ENCODE measurements around the gene OR6C70. TPM values are rescaled to one million over a fixed set of nuclear protein-coding genes. Genes with fewer than 3 reads are reported as not detected.
A peak's percentile ranks its signal among the peaks of the same experiment; 100 is the strongest.
"Not testable (repeated sequence)": the region's sequence is repeated elsewhere in the genome, so short reads cannot be mapped to it uniquely, and the experiment has no call there.

The OR6C70 gene
- total RNA-seq, 1 experiment from 2014 or later = not detected

DNA sequence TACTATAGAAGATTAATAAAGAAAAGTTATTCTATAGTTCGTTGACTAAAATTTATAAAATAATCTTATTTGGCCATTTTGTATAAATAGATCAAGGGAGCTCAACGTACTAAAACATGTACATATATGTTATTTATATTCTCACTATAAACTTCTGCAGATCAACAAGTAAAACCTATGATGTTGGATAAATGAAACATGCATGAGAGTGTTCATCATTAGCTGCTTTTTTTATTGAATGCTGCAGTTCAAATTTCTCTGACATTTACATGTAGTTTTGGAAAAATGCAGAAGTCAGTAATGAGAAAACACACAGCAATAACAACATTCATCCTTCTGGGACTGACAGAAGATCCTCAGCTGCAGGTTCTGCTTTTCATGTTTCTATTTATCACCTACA is 22.1 kb upstream of the OR6C70 start, which contains the start of gene OR6C68 (continued):
- TF ChIP-seq PRRX2 (CRISPR knock-in tag; IDR thresholded peaks at IDR 0.05) = no peak

DNA sequence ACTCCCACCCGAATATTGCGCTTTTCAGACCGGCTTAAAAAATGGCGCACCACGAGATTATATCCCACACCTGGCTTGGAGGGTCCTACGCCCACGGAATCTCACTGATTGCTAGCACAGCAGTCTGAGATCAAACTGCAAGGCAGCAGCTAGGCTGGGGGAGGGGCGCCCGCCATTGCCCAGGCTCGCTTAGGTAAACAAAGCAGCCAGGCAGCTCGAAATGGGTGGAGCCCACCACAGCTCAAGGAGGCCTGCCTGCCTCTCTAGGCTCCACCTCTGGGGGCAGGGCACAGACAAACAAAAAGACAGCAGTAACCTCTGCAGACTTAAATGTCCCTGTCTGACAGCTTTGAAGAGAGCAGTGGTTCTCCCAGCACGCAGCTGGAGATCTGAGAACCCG is 14.3 kb upstream of the OR6C70 start:
- H3K4me3 Mint-ChIP-seq = peak overlapping the region; percentile 73
- peaks cover 15% of the 10 kb centered on the region for H3K9me3 Mint-ChIP-seq
- CTCF ChIA-PET; POLR2A ChIA-PET; ATAC-seq; H3K27me3 Mint-ChIP-seq (ENCODE audit: low read depth); H3K36me3 Mint-ChIP-seq: not testable (repeated sequence)
- peak; percentile 69 for DNase-seq (ENCODE audit: low spot score)
- H3K4me1 Mint-ChIP-seq = peaks cover 12% of the 10 kb centered on the region
- peak overlapping the region; percentile 88; the same call in 1 of the 2 replicates for H3K27ac Mint-ChIP-seq

DNA sequence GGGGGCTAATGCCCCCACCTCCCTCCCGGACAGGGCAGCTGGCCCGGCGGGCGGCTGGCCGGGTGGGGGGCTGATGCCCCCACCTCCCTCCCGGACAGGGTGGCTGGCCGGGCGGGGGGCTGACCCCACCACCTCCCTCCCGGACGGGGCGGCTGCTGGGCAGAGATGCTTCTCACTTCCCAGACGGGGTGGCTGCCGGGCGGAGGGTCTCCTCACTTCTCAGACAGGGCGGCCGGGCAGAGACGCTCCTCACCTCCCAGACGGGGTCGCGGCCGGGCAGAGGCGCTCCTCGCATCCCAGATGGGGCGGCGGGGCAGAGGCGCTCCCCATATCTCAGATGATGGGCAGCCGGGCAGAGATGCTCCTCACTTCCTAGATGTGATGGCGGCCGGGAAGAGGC is 9.2 kb upstream of the OR6C70 start:
- H3K4me3 Mint-ChIP-seq; H3K27me3 Mint-ChIP-seq (ENCODE audit: low read depth); H3K27ac Mint-ChIP-seq; ATAC-seq; POLR2A ChIA-PET; DNase-seq (ENCODE audit: low spot score); CTCF ChIA-PET; H3K36me3 Mint-ChIP-seq: not testable (repeated sequence)
- peaks cover 12% of the 10 kb centered on the region for H3K4me1 Mint-ChIP-seq
- peaks cover 12% of the 10 kb centered on the region for H3K9me3 Mint-ChIP-seq

DNA sequence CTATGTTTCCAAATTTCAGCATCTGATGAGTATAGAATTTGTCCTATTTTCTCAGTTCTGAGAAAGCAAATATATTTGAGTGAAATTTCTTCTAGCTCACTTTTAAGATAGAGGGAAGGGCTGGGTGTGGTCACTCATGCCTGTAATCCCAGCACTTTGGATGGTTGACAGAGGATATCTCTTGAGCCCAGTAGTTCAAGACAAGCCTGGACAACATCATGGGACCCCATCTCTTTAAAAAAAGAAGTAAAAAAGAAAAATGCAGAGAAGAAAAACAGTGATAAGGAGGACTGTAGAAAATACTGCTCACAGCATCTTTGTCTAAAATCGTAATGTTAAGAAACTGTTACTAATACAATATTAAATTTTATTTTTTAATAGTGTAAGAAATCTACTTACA is 2.3 kb upstream of the OR6C70 start:
- POLR2A ChIA-PET = no interaction called here
- H3K4me1 Mint-ChIP-seq = peaks cover 9% of the 10 kb centered on the region
- TF ChIP-seq, protein P1, sequence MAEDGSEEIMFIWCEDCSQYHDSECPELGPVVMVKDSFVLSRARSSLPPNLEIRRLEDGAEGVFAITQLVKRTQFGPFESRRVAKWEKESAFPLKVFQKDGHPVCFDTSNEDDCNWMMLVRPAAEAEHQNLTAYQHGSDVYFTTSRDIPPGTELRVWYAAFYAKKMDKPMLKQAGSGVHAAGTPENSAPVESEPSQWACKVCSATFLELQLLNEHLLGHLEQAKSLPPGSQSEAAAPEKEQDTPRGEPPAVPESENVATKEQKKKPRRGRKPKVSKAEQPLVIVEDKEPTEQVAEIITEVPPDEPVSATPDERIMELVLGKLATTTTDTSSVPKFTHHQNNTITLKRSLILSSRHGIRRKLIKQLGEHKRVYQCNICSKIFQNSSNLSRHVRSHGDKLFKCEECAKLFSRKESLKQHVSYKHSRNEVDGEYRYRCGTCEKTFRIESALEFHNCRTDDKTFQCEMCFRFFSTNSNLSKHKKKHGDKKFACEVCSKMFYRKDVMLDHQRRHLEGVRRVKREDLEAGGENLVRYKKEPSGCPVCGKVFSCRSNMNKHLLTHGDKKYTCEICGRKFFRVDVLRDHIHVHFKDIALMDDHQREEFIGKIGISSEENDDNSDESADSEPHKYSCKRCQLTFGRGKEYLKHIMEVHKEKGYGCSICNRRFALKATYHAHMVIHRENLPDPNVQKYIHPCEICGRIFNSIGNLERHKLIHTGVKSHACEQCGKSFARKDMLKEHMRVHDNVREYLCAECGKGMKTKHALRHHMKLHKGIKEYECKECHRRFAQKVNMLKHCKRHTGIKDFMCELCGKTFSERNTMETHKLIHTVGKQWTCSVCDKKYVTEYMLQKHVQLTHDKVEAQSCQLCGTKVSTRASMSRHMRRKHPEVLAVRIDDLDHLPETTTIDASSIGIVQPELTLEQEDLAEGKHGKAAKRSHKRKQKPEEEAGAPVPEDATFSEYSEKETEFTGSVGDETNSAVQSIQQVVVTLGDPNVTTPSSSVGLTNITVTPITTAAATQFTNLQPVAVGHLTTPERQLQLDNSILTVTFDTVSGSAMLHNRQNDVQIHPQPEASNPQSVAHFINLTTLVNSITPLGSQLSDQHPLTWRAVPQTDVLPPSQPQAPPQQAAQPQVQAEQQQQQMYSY (CRISPR knock-in tag; IDR thresholded peaks at IDR 0.05) = no peak
- H3K36me3 Mint-ChIP-seq = no peaks in the 10 kb centered on the region
- H3K9me3 Mint-ChIP-seq = no peaks in the 10 kb centered on the region
- DNase-seq (ENCODE audit: low spot score) (no peak), ATAC-seq (no peak)
- CTCF ChIA-PET = no interaction called here
- no peaks in the 10 kb centered on the region for H3K27me3 Mint-ChIP-seq (ENCODE audit: low read depth)
- no peak overlapping the region for H3K4me3 Mint-ChIP-seq
- H3K27ac Mint-ChIP-seq = no peak overlapping the region

DNA sequence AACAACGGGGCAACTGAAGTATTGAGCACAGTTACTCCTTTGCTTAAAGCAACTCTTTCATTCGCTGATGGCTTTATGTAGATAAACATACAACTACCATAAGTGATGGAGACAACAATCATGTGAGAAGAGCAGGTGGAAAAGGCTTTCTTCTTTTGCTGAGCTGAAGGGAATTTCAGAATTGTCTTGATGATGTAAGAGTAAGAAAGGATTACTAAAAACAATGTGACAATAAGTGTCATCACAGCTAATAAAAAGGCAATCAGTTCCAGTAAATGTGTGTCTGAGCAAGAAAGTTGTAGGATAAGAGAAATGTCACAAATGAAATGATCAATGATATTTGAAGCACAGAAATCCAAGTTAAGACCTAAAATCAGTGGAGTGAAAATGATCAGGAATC is 647 bp downstream of the OR6C70 start:
- ChIA-PET POLR2A (no interaction called here), CTCF (no interaction called here)
- peaks cover 4% of the 10 kb centered on the region; the same call in 1 of the 2 replicates for H3K9me3 Mint-ChIP-seq
- DNase-seq (ENCODE audit: low spot score) (no peak), ATAC-seq (no peak)
- peaks cover 9% of the 10 kb centered on the region for H3K4me1 Mint-ChIP-seq
- H3K36me3 Mint-ChIP-seq = 0 out of 2 replicates have a peak, but pooled peaks cover 3% of the 10 kb centered on the region
- no peaks in the 10 kb centered on the region for H3K27me3 Mint-ChIP-seq (ENCODE audit: low read depth)
- H3K4me3 Mint-ChIP-seq = no peak overlapping the region
- no peak overlapping the region for H3K27ac Mint-ChIP-seq
- TF ChIP-seq, protein P2, sequence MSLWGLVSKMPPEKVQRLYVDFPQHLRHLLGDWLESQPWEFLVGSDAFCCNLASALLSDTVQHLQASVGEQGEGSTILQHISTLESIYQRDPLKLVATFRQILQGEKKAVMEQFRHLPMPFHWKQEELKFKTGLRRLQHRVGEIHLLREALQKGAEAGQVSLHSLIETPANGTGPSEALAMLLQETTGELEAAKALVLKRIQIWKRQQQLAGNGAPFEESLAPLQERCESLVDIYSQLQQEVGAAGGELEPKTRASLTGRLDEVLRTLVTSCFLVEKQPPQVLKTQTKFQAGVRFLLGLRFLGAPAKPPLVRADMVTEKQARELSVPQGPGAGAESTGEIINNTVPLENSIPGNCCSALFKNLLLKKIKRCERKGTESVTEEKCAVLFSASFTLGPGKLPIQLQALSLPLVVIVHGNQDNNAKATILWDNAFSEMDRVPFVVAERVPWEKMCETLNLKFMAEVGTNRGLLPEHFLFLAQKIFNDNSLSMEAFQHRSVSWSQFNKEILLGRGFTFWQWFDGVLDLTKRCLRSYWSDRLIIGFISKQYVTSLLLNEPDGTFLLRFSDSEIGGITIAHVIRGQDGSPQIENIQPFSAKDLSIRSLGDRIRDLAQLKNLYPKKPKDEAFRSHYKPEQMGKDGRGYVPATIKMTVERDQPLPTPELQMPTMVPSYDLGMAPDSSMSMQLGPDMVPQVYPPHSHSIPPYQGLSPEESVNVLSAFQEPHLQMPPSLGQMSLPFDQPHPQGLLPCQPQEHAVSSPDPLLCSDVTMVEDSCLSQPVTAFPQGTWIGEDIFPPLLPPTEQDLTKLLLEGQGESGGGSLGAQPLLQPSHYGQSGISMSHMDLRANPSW (CRISPR knock-in tag; conservative IDR thresholded peaks at IDR 0.05; ENCODE audit: low read depth) = no peak
- TF ChIP-seq, protein P3, sequence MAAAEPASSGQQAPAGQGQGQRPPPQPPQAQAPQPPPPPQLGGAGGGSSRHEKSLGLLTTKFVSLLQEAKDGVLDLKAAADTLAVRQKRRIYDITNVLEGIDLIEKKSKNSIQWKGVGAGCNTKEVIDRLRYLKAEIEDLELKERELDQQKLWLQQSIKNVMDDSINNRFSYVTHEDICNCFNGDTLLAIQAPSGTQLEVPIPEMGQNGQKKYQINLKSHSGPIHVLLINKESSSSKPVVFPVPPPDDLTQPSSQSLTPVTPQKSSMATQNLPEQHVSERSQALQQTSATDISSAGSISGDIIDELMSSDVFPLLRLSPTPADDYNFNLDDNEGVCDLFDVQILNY (CRISPR knock-in tag; IDR thresholded peaks at IDR 0.05) = no peak
- TF ChIP-seq, protein P4, sequence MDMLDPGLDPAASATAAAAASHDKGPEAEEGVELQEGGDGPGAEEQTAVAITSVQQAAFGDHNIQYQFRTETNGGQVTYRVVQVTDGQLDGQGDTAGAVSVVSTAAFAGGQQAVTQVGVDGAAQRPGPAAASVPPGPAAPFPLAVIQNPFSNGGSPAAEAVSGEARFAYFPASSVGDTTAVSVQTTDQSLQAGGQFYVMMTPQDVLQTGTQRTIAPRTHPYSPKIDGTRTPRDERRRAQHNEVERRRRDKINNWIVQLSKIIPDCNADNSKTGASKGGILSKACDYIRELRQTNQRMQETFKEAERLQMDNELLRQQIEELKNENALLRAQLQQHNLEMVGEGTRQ (CRISPR knock-in tag; IDR thresholded peaks at IDR 0.05) = no peak
- TF ChIP-seq GABPB1 (CRISPR knock-in tag; IDR thresholded peaks at IDR 0.05) (no peak), SP1 (CRISPR knock-in tag; conservative IDR thresholded peaks at IDR 0.05) (no peak), RORB (CRISPR knock-in tag; IDR thresholded peaks at IDR 0.05) (no peak), ZNF263 (CRISPR knock-in tag; IDR thresholded peaks at IDR 0.05; ENCODE audit: low read depth) (no peak)
- TF ChIP-seq, protein P5, sequence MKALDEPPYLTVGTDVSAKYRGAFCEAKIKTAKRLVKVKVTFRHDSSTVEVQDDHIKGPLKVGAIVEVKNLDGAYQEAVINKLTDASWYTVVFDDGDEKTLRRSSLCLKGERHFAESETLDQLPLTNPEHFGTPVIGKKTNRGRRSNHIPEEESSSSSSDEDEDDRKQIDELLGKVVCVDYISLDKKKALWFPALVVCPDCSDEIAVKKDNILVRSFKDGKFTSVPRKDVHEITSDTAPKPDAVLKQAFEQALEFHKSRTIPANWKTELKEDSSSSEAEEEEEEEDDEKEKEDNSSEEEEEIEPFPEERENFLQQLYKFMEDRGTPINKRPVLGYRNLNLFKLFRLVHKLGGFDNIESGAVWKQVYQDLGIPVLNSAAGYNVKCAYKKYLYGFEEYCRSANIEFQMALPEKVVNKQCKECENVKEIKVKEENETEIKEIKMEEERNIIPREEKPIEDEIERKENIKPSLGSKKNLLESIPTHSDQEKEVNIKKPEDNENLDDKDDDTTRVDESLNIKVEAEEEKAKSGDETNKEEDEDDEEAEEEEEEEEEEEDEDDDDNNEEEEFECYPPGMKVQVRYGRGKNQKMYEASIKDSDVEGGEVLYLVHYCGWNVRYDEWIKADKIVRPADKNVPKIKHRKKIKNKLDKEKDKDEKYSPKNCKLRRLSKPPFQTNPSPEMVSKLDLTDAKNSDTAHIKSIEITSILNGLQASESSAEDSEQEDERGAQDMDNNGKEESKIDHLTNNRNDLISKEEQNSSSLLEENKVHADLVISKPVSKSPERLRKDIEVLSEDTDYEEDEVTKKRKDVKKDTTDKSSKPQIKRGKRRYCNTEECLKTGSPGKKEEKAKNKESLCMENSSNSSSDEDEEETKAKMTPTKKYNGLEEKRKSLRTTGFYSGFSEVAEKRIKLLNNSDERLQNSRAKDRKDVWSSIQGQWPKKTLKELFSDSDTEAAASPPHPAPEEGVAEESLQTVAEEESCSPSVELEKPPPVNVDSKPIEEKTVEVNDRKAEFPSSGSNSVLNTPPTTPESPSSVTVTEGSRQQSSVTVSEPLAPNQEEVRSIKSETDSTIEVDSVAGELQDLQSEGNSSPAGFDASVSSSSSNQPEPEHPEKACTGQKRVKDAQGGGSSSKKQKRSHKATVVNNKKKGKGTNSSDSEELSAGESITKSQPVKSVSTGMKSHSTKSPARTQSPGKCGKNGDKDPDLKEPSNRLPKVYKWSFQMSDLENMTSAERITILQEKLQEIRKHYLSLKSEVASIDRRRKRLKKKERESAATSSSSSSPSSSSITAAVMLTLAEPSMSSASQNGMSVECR (CRISPR knock-in tag; IDR thresholded peaks at IDR 0.05; ENCODE audit: borderline replicate concordance) = no peak
- TF ChIP-seq, protein P6, sequence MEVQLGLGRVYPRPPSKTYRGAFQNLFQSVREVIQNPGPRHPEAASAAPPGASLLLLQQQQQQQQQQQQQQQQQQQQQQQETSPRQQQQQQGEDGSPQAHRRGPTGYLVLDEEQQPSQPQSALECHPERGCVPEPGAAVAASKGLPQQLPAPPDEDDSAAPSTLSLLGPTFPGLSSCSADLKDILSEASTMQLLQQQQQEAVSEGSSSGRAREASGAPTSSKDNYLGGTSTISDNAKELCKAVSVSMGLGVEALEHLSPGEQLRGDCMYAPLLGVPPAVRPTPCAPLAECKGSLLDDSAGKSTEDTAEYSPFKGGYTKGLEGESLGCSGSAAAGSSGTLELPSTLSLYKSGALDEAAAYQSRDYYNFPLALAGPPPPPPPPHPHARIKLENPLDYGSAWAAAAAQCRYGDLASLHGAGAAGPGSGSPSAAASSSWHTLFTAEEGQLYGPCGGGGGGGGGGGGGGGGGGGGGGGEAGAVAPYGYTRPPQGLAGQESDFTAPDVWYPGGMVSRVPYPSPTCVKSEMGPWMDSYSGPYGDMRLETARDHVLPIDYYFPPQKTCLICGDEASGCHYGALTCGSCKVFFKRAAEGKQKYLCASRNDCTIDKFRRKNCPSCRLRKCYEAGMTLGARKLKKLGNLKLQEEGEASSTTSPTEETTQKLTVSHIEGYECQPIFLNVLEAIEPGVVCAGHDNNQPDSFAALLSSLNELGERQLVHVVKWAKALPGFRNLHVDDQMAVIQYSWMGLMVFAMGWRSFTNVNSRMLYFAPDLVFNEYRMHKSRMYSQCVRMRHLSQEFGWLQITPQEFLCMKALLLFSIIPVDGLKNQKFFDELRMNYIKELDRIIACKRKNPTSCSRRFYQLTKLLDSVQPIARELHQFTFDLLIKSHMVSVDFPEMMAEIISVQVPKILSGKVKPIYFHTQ (CRISPR knock-in tag; IDR thresholded peaks at IDR 0.05) = no peak
